Immature natural killer cell (primary cell): ENCODE data around the gene LDLRAP1. TPM values are rescaled to one million over a fixed set of nuclear protein-coding genes. Genes with fewer than 3 reads are reported as not detected.

Experiments used
- DNase-seq, 3 donors: peaks; one replicate each; pipeline ENCODE4 v3.0.0; 2022; ENCODE audit warnings: mixed read lengths in 1 of 3
- H3K27ac Mint-ChIP-seq, 6 donors: one replicate each; pipeline ENCODE4 v1.8.0; 2020; ENCODE audit warnings: mixed read lengths in 6 of 6, mild to moderate bottlenecking in 5 of 6, inconsistent platforms in 4 of 6, moderate library complexity in 3 of 6
- H3K27me3 Mint-ChIP-seq, 3 donors: one replicate each; pipeline ENCODE4 v1.8.0; 2020 to 2021; ENCODE audit warnings: low read depth in 3 of 3, mild to moderate bottlenecking in 3 of 3, mixed read lengths in 3 of 3, moderate library complexity in 3 of 3, inconsistent platforms in 1 of 3
- H3K36me3 Mint-ChIP-seq, 3 donors: one replicate each; pipeline ENCODE4 v1.8.0; 2020; ENCODE audit warnings: mixed read lengths in 3 of 3, inconsistent platforms in 2 of 3, mild to moderate bottlenecking in 2 of 3
- H3K4me1 Mint-ChIP-seq, 2 donors: one replicate each; pipeline ENCODE4 v1.8.0; 2020; ENCODE audit warnings: inconsistent platforms in 2 of 2, mild to moderate bottlenecking in 2 of 2, mixed read lengths in 2 of 2, moderate library complexity in 1 of 2
- H3K4me3 Mint-ChIP-seq, 5 donors: one replicate each; pipeline ENCODE4 v1.8.0; 2020; ENCODE audit warnings: mild to moderate bottlenecking in 5 of 5, mixed read lengths in 5 of 5, inconsistent platforms in 3 of 5, moderate library complexity in 3 of 5
- H3K9me3 Mint-ChIP-seq, 6 donors: one replicate each; pipeline ENCODE4 v1.8.0; 2020; ENCODE audit warnings: mild to moderate bottlenecking in 6 of 6, mixed read lengths in 6 of 6, inconsistent platforms in 4 of 6, moderate library complexity in 3 of 6
- polyA plus RNA-seq, 3 donors: library from polyadenylated mRNA; unstranded; fragments of 300-500 nt; fragmentation: Illumina TruSeq; gene quantifications; one replicate each; pipeline ENCODE4 v1.2.3, GENCODE V29; 2021

LDLRAP1 gene
- polyA plus RNA-seq, 3 donors from 2014 or later: 46.5 to 81.5 (median 69.2) TPM

- Mint-ChIP-seq H3K4me3 (peak overlapping the region in 2 of 5 donors; percentile 46 to 51), H3K4me1 (peaks cover 57 to 66% of the 10 kb centered on the region in 2 donors), H3K36me3 (peaks cover 5 to 18% (median 13%) of the 10 kb centered on the region in 3 donors), H3K27me3 (peaks cover 0 to 3% (median 2%) of the 10 kb centered on the region in 3 donors), H3K9me3 (no peaks in the 10 kb centered on the region), H3K27ac (peak overlapping the region in 4 of 6 donors; percentile 10 to 79 (median 36))
- no peak for DNase-seq
Measured at GRCh38 chr1:25555753-25556092, 12.3 kb downstream of the LDLRAP1 start.

DNA sequence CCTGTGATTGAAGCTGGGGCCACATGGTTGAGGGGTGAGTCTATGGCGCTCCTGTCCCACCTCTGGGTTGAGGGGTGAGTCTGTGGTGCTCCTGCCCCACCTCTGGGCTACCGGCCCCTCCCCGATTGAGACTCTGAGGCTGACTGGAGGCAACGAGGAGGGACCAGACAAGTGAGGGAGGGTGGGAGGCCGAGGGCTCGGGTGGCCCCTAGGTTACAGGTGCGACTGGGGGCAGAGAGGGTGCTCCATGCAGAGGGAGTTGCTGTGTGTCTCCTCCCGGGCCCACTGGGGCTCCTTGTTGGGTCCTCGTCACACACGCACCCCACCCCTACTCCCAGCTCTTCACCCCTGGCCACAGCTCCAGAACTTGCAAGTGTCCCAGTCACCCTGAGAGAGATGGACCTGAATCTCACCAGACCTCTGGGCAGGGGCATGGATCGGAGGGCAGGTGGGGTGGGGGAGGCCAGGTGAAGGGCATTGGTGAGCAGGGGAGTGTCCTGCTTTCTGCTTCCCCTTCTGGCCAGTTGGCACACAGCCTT is 12.8 kb downstream of the LDLRAP1 start:
- Mint-ChIP-seq H3K36me3 (peaks cover 5 to 18% (median 13%) of the 10 kb centered on the region in 3 donors), H3K4me3 (peak overlapping the region in 1 of 5 donors; percentile 53), H3K27ac (peak overlapping the region in 4 of 6 donors; percentile 10 to 79 (median 40)), H3K27me3 (peaks cover 0 to 3% (median 2%) of the 10 kb centered on the region in 3 donors), H3K9me3 (no peaks in the 10 kb centered on the region), H3K4me1 (peaks cover 57 to 66% of the 10 kb centered on the region in 2 donors)
- no peak for DNase-seq

- peak overlapping the region in 3 of 6 donors; percentile 26 to 67 (median 50) for H3K27ac Mint-ChIP-seq
- peaks cover 58 to 68% of the 10 kb centered on the region in 2 donors for H3K4me1 Mint-ChIP-seq
- H3K36me3 Mint-ChIP-seq: peaks cover 5 to 18% (median 13%) of the 10 kb centered on the region in 3 donors
- H3K4me3 Mint-ChIP-seq: peak overlapping the region in 1 of 5 donors; percentile 53
- no peaks in the 10 kb centered on the region for H3K9me3 Mint-ChIP-seq
- H3K27me3 Mint-ChIP-seq: peaks cover 0 to 3% (median 2%) of the 10 kb centered on the region in 3 donors
- no peak for DNase-seq
Measured at GRCh38 chr1:25556791-25557476, 13.5 kb downstream of the LDLRAP1 start.

GRCh38 chr1:25557543-25557942 is 14.1 kb downstream of the LDLRAP1 start:
- H3K27ac Mint-ChIP-seq: peak overlapping the region in 5 of 6 donors; percentile 3 to 87 (median 50)
- H3K4me1 Mint-ChIP-seq: peaks cover 60 to 74% of the 10 kb centered on the region in 2 donors
- no peaks in the 10 kb centered on the region for H3K9me3 Mint-ChIP-seq
- no peak for DNase-seq
- H3K4me3 Mint-ChIP-seq: no peak overlapping the region
- H3K27me3 Mint-ChIP-seq: peaks cover 4 to 5% (median 4%) of the 10 kb centered on the region in 3 donors
- peaks cover 5 to 18% (median 13%) of the 10 kb centered on the region in 3 donors for H3K36me3 Mint-ChIP-seq

DNA sequence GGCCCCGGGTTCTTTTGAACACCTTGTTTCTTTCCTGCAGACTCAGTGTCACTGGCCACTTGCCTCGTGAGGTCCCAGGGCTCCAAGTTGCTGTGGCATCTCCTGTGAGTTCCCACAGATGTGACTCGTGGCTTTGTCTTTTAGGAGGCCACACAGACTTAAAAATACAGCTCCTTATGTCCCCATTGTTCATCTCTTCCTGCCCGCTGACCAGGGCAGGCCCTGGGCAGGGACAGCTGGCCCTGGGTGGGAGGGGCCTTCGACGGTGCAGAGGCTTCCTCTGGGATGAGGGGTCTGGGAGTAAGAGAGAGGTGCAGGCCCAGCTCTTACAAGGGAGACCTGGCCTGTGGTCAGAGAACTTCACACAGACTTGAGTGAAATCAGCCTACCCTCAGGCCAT is 15.6 kb downstream of the LDLRAP1 start:
- peaks cover 2 to 7% (median 5%) of the 10 kb centered on the region in 3 donors for H3K27me3 Mint-ChIP-seq
- H3K4me3 Mint-ChIP-seq: no peak overlapping the region
- H3K4me1 Mint-ChIP-seq: peaks cover 65 to 82% of the 10 kb centered on the region in 2 donors
- no peak for DNase-seq
- peaks cover 5 to 18% (median 13%) of the 10 kb centered on the region in 3 donors for H3K36me3 Mint-ChIP-seq
- peak overlapping the region in 4 of 6 donors; percentile 55 to 94 (median 80) for H3K27ac Mint-ChIP-seq
- H3K9me3 Mint-ChIP-seq: no peaks in the 10 kb centered on the region

DNA sequence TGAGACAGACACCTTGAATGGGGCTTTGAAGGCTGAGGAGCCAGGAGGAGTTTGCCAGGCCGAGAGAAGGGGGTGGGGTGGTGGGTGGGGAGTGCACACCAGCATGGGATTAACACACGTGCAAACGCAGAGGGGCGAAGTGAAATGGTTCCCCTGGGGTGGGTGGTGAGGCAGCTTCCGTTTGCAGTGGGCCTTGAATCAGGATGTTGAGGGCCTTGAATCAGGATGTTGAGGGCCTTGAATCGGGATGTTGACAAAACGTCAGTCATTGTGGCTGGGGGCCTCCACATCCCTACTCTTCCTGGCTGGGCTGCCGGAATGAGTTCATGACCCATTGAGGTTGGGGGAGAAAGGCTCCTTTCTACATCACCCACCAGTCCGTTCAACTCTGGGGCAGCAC is 16.6 kb downstream of the LDLRAP1 start:
- Mint-ChIP-seq H3K27me3 (peaks cover 2 to 7% (median 5%) of the 10 kb centered on the region in 3 donors), H3K36me3 (peaks cover 5 to 22% (median 13%) of the 10 kb centered on the region in 3 donors), H3K27ac (peak overlapping the region in 4 of 6 donors; percentile 52 to 94 (median 67)), H3K9me3 (no peaks in the 10 kb centered on the region), H3K4me1 (peaks cover 75 to 86% of the 10 kb centered on the region in 2 donors), H3K4me3 (no peak overlapping the region)
- no peak for DNase-seq

DNA sequence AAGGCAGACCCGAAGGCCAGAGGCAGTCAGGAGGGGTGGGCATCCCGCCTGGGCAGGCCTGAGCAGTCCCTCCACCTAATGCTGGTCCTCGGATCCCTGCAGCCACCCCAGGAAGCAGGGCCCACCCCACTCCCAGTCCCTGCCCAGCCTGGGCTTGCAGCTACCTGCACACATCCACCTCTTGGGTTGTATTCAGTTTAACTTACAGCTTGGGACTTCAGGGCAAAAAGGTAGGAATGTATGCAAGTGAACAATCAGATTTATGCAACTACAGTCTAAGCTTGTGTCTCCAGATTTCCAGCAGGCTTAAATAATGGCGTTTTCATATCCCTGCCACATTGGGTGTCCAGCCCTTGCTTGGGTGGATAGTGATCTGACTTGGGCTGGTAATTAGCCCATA is 17.4 kb downstream of the LDLRAP1 start:
- Mint-ChIP-seq H3K27ac (peak overlapping the region; percentile 87 to 97 (median 95)), H3K4me1 (peaks cover 76 to 84% of the 10 kb centered on the region in 2 donors), H3K27me3 (peaks cover 2 to 7% (median 5%) of the 10 kb centered on the region in 3 donors), H3K9me3 (no peaks in the 10 kb centered on the region), H3K36me3 (peaks cover 5 to 18% (median 16%) of the 10 kb centered on the region in 3 donors), H3K4me3 (peak overlapping the region in 1 of 5 donors; percentile 82)
- DNase-seq: no peak

- peaks cover 73 to 83% of the 10 kb centered on the region in 2 donors for H3K4me1 Mint-ChIP-seq
- DNase-seq: no peak
- H3K27me3 Mint-ChIP-seq: peaks cover 2 to 7% (median 5%) of the 10 kb centered on the region in 3 donors
- H3K9me3 Mint-ChIP-seq: no peaks in the 10 kb centered on the region
- peak overlapping the region; percentile 74 to 85 (median 78) for H3K4me3 Mint-ChIP-seq
- peaks cover 5 to 22% (median 16%) of the 10 kb centered on the region in 3 donors for H3K36me3 Mint-ChIP-seq
- peak overlapping the region; percentile 87 to 97 (median 95) for H3K27ac Mint-ChIP-seq
Measured at GRCh38 chr1:25561421-25562100, 18.2 kb downstream of the LDLRAP1 start.

DNA sequence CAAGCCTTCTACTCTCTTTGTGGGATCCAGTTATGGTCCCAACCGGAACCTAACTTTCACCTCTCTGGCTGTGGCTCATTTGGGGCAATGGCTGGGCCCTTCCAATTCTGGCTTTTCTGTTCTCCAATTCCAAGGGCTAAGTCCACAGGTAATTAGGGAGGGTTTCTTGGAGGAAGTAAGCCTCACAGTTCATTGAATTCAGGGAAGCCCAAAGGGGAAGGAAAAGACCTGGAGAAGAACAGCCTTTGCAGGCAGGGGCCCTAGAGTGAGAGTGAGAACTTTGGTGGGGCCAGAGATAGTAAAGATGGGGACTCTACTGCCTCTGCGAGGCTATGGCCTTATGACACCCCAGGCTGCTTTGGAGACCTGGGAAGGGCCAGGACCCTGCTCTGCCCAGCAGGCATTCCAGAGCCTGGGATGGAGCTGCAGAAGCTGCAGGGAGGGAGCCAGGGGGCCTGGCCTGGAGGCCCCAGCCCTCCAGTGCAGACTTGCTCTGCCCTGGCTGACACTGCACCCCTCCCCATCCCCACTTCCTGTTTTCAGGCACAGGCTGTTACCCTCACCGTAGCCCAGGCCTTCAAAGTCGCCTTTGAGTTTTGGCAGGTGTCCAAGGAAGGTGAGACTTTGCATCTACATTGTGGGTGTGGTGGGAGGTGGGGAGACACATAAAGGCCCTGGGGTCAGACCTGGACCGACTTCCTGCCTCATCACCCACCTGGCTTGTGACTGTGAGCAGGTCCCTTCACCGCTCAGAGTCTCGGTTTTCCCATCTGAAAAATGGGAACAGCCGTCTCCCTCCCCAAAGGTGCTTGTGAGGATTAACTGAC is 18.9 kb downstream of the LDLRAP1 start:
- Mint-ChIP-seq H3K36me3 (peaks cover 5 to 22% (median 12%) of the 10 kb centered on the region in 3 donors), H3K9me3 (no peaks in the 10 kb centered on the region), H3K27ac (peak overlapping the region; percentile 87 to 97 (median 95)), H3K4me3 (peak overlapping the region; percentile 74 to 85 (median 78)), H3K27me3 (peaks cover 2 to 6% (median 5%) of the 10 kb centered on the region in 3 donors), H3K4me1 (peaks cover 68 to 75% of the 10 kb centered on the region in 2 donors)
- DNase-seq: peak; percentile 85 to 89 (median 88)

DNA sequence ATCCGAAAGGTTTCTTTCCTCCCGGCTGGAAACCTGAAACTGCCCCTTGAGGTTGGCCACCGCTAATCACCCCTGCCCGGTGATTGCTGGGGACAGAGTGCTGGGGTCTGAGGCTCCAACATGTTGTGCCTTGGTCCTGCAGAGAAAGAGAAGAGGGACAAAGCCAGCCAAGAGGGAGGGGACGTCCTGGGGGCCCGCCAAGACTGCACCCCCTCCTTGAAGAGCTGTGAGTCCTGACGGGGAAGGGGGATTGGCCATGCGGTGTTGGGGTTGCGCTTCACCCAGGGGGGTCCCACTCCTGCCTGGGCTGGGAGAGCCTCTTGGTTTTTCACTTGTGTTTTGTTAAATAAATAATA is 19.5 kb downstream of the LDLRAP1 start:
- H3K9me3 Mint-ChIP-seq: no peaks in the 10 kb centered on the region
- no peak for DNase-seq
- peaks cover 2 to 5% (median 5%) of the 10 kb centered on the region in 3 donors for H3K27me3 Mint-ChIP-seq
- peaks cover 68 to 76% of the 10 kb centered on the region in 2 donors for H3K4me1 Mint-ChIP-seq
- H3K27ac Mint-ChIP-seq: peak overlapping the region; percentile 87 to 97 (median 95)
- peaks cover 5 to 25% (median 16%) of the 10 kb centered on the region in 3 donors for H3K36me3 Mint-ChIP-seq
- peak overlapping the region; percentile 74 to 85 (median 78) for H3K4me3 Mint-ChIP-seq

GRCh38 chr1:25563330-25564215 is 20.2 kb downstream of the LDLRAP1 start:
- peaks cover 61 to 78% of the 10 kb centered on the region in 2 donors for H3K4me1 Mint-ChIP-seq
- no peaks in the 10 kb centered on the region for H3K9me3 Mint-ChIP-seq
- peaks cover 2 to 23% (median 12%) of the 10 kb centered on the region in 3 donors for H3K36me3 Mint-ChIP-seq
- peaks cover 2 to 5% (median 5%) of the 10 kb centered on the region in 3 donors for H3K27me3 Mint-ChIP-seq
- peak overlapping the region; percentile 74 to 85 (median 78) for H3K4me3 Mint-ChIP-seq
- peak in 2 of 3 donors; percentile 31 to 32 for DNase-seq
- peak overlapping the region; percentile 87 to 97 (median 95) for H3K27ac Mint-ChIP-seq
